Astrocyte of the cerebellum (primary cell): ENCODE results near the gene FSD1L.

Experiments used
- DNase-seq: peaks from one replicate; pipeline ENCODE4 v3.0.0-alpha.2; 2011; ENCODE audit warnings: low read depth
- H3K4me3 ChIP-seq: 2 replicates; pipeline ENCODE4 v1.5.1; 2011; ENCODE audit warnings: mild to moderate bottlenecking, low read depth, low read length, moderate library complexity
- in situ Hi-C: cut with HindIII; loops from 2 replicates; pipeline ENCODE4 v1.10.0; 2017; ENCODE audit warnings: low sequenced_read_pairs
- TF ChIP-seq, protein P1 (sequence below): IDR thresholded peaks from 2 replicates; pipeline ENCODE4 v1.5.1; 2012; ENCODE audit warnings: low read length, low read depth, moderate library complexity, mild to moderate bottlenecking; ENCODE audit errors: missing control alignments

Gene FSD1L

DNA sequence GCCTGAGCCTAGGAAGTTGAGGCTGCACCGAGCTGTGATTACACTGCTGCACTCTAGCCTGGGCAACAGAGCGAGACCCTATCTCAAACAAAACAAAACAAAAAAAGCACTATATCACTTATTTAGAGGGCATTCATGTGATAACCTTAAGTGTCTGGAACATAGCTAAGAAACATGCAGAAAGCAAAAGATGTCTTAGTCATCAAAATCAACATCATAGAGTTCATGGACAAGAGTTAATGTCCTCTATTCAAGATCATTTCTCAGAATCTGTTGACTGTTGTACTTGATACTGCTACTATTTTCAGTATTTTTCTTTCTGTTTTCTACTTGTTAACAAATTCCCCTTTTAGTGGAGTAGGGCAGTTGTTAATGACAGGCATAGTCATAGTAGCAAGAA, 25.4 kb downstream of the FSD1L start:
- TF ChIP-seq, protein P1, sequence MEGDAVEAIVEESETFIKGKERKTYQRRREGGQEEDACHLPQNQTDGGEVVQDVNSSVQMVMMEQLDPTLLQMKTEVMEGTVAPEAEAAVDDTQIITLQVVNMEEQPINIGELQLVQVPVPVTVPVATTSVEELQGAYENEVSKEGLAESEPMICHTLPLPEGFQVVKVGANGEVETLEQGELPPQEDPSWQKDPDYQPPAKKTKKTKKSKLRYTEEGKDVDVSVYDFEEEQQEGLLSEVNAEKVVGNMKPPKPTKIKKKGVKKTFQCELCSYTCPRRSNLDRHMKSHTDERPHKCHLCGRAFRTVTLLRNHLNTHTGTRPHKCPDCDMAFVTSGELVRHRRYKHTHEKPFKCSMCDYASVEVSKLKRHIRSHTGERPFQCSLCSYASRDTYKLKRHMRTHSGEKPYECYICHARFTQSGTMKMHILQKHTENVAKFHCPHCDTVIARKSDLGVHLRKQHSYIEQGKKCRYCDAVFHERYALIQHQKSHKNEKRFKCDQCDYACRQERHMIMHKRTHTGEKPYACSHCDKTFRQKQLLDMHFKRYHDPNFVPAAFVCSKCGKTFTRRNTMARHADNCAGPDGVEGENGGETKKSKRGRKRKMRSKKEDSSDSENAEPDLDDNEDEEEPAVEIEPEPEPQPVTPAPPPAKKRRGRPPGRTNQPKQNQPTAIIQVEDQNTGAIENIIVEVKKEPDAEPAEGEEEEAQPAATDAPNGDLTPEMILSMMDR = no peak
- in situ Hi-C loops = no loop called here
- no peak overlapping the region for H3K4me3 ChIP-seq
- no peak for DNase-seq

DNA sequence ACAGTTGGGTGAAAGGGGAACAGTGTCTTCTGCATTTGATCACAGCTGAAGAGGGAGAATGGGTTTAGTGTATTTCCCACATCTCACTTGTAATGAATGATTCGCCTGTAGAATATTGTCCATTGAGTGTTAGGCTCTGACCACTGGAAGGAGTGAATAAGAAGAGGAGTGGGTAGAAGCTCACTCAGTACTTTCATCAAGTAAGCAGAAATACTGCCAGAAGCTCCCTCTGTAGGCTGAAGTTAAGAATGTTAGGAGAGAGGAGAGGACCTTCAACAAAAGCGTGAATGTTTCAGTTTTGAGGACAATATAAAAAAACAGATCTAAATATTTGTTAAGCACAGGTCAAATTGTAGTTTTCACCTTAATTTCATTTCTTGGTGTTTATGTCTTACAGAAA, 27.5 kb downstream of the FSD1L start:
- no peak overlapping the region for H3K4me3 ChIP-seq
- peak; percentile 28 for DNase-seq
- TF ChIP-seq, protein P1 = peak; percentile 62
- in situ Hi-C loops = no loop called here

DNA sequence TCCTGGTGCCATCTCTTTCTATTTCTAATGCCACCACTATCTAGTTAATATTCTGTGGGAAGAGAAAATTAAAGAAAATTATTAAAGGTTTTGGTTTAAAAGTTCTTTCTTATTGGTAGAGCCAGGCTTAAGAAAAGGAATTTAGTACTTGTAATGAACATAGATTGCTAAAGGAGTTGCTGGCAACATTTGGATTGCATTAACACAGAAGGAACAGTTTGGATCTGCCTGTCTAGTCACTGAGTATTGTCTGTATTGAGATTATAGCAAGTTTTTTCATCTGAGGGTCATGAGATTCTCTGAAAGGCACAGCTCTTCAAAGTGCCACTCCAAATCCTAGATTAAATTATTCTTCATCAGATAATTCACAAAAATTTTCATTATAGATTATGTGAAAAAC, 32.0 kb downstream of the FSD1L start:
- TF ChIP-seq, protein P1 = no peak
- in situ Hi-C loops = no loop called here
- no peak for DNase-seq
- H3K4me3 ChIP-seq = no peak overlapping the region

DNA sequence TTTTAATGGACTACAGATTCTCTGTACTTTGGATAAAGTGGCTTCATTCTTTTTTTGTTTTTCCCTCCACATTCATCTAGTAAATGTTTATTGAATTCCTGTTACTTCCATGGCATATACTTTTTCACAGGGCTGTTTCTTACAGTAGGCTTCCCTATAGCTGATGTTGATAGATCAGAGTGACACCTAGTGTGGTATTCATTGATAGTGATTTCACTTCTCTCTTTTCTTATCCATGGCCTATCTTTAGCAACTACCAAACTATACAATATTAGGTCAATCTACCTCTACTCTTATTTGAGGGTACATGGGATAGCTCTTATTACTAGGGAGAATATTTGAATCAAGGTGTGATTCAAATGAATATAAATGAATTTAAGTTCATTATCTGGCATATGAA, 35.8 kb downstream of the FSD1L start:
- no peak for DNase-seq
- TF ChIP-seq, protein P1 = no peak
- no peak overlapping the region for H3K4me3 ChIP-seq
- in situ Hi-C loops = no loop called here

DNA sequence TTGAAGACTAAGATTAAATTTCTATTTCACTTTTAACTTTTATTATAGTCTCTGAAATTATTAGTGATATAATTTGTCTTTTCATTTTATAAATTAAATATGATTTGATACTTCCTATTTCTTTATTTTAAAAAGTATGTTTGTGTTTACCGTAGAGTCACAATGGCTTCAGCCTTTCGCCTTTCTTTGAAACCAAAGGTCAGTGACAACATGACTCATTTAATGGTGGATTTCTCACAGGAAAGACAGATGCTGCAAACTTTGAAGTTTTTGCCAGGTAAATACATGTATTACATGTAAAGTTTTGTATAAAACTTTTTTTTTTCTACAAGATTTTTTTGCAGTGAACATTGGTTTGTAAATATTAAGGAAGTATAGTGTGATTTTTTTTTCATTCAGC, 36.4 kb downstream of the FSD1L start:
- in situ Hi-C loops = no loop called here
- H3K4me3 ChIP-seq = no peak overlapping the region
- TF ChIP-seq, protein P1 = no peak
- DNase-seq = no peak

DNA sequence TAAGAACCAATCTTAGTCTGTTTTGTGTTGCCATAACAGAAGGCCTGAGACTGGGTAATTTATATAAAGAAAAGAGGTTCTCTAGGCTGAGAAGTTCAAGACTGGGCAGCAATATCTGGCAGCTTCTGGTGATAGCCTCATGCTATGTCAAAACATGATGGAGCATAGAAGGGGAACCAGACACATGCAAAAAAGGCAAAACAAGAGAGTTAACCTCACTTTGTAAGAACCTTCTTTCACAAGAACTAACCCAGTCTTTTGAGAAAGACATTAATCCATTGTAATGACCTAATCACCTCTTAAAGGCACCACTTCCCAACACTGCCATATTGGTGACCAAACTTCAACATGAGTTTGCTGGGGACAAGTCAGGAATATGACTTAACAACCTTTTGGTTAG, 37.3 kb downstream of the FSD1L start:
- H3K4me3 ChIP-seq = no peak overlapping the region
- in situ Hi-C loops = no loop called here
- TF ChIP-seq, protein P1 = no peak
- DNase-seq = no peak

DNA sequence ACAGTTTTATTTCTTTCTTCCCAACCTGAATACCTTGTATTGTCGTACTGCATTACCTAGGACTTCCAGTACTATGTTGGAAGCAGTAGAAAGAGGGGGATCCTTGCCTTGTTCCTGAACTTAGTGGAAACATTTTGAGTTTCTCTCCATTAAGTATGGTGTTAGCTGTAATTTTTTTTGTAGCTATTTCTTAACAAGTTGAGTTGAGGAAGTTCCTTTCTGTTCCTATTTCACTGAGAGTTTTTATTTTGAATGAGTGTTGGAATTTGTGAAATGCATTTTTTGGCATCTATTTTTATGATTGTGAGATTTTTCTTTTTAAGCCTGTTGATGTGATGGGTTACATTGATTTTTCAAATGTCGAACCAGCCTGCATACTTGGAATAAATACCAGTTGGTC, 49.0 kb downstream of the FSD1L start:
- in situ Hi-C loops = no loop called here
- TF ChIP-seq, protein P1 = no peak
- H3K4me3 ChIP-seq = no peak overlapping the region
- no peak for DNase-seq
